GM20000 (cell line): ENCODE data around the gene CDH22.

Source experiments
- DNase-seq: peaks from one replicate; pipeline ENCODE4 v3.0.0; 2012; ENCODE audit warnings: low spot score
- CTCF ChIP-seq: IDR thresholded peaks from 2 replicates; pipeline ENCODE4 v1.5.1; 2012; ENCODE audit warnings: mild to moderate bottlenecking, control low read depth; ENCODE audit errors: extremely low read depth, missing control alignments

The CDH22 gene

GRCh38 chr20:46308258-46309157, at the start of gene CDH22:
Gene CDH22 (minus strand): TSS chr20:46308498. CDS start chr20:46251294, 57,204 bp downstream.
- TF ChIP-seq CTCF, result no peak
- peak; percentile 78 for DNase-seq

- no peak for DNase-seq
- TF ChIP-seq CTCF, result no peak
Measured at GRCh38 chr20:46357030-46357514, 48.8 kb upstream of the CDH22 start.

DNA sequence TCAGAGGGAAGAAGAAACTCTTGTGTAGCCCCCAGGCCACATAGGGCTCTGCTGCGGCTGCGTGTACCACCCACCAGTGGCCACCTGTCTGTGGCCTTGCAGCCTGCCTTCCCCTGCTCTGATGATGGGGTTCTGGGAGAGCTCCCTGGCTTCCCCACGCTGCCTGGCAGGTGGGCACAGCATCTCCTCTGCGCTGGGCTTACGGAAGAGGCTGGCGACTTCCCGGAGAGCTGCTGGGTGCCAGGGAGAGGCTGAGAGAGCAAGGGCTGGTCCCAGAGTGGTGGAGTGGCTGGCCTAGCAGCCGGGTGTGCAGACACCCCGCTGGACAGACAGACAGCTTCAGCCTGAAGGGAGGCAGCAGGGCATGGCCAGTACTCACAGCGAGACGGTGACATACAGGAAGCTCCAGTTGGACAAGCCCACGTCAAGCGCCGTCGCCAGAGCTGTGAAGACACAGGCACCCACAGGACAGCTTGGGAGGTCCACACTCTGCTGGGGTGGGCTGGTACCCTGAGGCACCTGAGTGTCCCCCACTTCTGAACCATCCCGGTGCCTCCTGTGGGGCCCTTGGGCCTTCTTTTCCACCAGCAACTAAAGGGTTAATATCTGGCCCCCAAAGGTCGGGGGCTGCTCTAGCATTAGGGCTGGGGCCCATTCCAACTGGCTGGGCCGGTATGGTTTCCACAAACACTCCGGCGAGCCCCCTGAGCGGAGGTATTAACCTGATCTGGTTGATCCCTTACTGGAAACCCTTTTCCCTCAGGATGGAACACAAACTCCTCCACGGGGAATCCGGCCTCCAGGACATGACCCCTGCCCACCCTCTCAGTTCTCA, 48.1 kb upstream of the CDH22 start:
- no peak for DNase-seq
- TF ChIP-seq CTCF, result no peak

- TF ChIP-seq CTCF, result no peak
- no peak for DNase-seq
Measured at GRCh38 chr20:46355778-46356177, 47.5 kb upstream of the CDH22 start.

GRCh38 chr20:46354920-46355654, 46.8 kb upstream of the CDH22 start:
- DNase-seq, result no peak
- TF ChIP-seq CTCF, result no peak

DNA sequence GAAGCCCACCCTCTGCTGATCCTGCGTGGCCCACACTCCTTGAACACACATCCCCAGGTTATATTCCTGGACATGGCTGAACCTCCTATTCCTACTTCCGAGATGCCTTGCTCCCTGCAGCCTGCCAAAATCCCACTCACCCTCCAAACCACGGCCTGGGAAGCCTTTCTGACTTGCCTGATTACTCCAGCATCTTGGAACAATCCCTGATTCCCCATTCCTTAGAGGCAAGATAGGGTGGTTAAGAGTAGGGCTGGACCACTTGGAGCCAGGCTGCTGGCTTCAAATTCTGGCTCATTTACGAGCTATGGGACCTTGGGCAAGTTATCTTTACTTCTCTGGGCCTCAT, 45.9 kb upstream of the CDH22 start:
- no peak for TF ChIP-seq CTCF
- DNase-seq, result no peak
